Measurements from ENCODE around the gene ADSS2. TPM values are rescaled to one million over a fixed set of nuclear protein-coding genes. Genes with fewer than 3 reads are reported as not detected.

The ADSS2 gene
- total RNA-seq, 1 donor from 2014 or later: 74.5 TPM

DNA sequence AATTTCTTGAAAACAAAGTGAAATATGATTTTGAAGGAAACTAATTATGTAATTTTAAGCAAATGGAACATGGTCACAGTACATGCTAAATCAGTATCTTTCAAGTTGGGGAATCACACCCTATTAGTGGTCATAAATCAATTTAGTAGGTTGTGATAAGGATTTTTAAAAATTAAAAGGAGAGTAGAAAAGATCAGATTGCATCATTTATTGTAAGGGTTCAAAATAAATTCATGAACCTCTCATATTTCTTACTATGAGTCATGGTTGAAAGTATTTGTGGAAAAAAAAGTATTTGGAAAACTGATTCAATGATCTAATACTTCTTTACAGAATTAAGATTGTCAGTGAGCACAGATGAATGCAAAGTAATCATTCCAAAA lies 14.6 kb downstream of the ADSS2 start:
- Mint-ChIP-seq H3K4me1 (ENCODE audit: low read depth) (peaks cover 38% of the 10 kb centered on the region), H3K27me3 (ENCODE audit: insufficient read depth) (no peaks in the 10 kb centered on the region), H3K36me3 (ENCODE audit: low read depth) (peaks cover 36% of the 10 kb centered on the region), H3K9me3 (no peaks in the 10 kb centered on the region), H3K4me3 (no peak overlapping the region), H3K27ac (no peak overlapping the region)
- no peak for DNase-seq (ENCODE audit: low spot score)
- intact Hi-C loops (cut with micrococcal nuclease): loop anchor here (5.0 kb wide), 2 partner anchors 590 to 1180 kb away; partner anchors contain the start of genes CEP170 and SDCCAG8

DNA sequence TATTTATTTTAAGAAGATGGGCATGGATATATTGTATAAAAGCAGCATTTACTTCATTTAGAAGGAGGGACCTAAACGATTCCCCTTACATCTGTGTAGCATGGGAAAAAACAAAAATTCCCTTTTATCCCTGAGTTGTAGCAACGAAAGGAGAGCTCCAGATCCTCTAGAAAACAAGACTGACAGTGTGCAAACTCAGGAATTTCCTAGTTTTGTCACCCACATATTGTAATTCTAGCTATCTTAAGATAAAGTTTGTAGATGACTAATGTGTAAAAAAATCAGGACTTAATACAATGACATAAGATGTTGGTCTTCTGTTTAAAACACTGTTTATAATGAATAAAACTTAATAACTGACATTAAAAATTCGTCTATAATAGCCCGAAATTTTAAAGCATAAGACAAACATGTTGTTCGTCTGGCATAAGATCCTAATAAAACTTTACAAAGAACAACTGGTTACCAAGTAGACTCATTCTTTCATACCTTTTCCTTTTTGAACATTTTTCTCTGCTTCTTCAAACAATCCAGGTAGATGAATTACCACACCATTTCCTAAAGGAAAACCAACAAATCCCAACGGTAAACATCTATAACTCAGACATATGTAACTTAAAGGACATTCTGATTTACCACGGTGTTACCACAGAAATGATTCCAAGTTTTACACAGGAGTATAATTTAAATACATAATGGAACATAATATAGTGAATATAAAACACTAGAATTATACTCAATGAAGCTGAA lies 15.2 kb downstream of the ADSS2 start:
- no peaks in the 10 kb centered on the region for H3K27me3 Mint-ChIP-seq (ENCODE audit: insufficient read depth)
- peaks cover 39% of the 10 kb centered on the region for H3K36me3 Mint-ChIP-seq (ENCODE audit: low read depth)
- intact Hi-C loops (cut with micrococcal nuclease): loop anchor here (1.0 to 5.0 kb wide), 3 partner anchors 113 to 1179 kb away; partner anchors contain the start of genes CEP170 and SDCCAG8
- DNase-seq (ENCODE audit: low spot score): no peak
- peak overlapping the region; percentile 97 for H3K27ac Mint-ChIP-seq
- no peak overlapping the region for H3K4me3 Mint-ChIP-seq
- no peaks in the 10 kb centered on the region for H3K9me3 Mint-ChIP-seq
- peaks cover 38% of the 10 kb centered on the region for H3K4me1 Mint-ChIP-seq (ENCODE audit: low read depth)

DNA sequence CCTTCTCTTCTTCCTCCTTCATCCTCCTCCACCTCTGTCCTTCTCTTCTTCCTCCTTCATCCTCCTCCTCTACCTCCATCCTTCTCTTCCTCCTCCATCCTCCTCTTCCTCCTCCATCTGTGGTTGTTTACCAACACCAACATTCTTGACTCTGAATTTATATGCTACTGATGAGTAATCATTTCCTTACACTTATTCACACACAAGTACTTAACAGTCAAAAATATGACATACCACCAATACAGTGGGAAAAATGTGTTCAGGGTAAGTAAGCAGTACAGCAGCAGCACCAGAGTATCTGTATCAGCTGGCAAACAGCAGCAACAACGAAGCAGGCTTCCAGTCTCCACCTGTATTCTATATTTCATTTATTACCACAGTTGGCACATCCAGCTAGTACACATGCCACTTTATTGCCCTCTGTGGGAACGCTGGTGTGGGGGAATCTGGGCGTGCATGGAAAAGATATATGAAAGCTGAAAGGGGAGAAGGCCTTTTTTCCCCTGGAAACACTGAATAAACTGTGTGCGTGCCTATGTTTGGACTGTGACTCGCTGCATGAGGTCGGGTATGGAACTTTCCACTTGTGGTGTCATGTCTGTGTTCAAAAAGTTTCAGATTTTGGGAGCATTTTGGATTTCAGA lies 16.0 kb downstream of the ADSS2 start:
- DNase-seq (ENCODE audit: low spot score): no peak
- peaks cover 40% of the 10 kb centered on the region for H3K36me3 Mint-ChIP-seq (ENCODE audit: low read depth)
- peak overlapping the region; percentile 76 for H3K4me3 Mint-ChIP-seq

DNA sequence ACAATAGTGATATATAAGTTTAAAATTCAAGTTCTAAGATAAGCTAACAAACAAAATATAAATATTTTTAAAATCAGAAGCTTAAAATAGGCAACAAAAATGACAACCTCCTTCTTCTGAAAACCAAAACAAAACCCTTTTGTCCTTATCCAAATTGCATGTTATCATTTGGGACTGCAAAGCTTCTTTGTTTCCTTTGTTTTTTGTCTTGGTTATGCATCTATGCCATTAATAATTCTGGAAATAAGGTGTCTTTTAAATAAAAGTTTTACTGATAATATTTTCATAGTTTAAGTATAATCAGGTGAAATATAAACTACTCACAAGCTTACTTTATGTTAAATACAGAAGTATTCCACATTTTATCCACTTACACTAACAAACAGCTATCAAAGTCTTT lies 20.5 kb downstream of the ADSS2 start:
- H3K27ac Mint-ChIP-seq: no peak overlapping the region
- intact Hi-C loops (cut with micrococcal nuclease): no loop called here
- no peak overlapping the region for H3K4me3 Mint-ChIP-seq
- H3K27me3 Mint-ChIP-seq (ENCODE audit: insufficient read depth): no peaks in the 10 kb centered on the region
- peaks cover 29% of the 10 kb centered on the region for H3K36me3 Mint-ChIP-seq (ENCODE audit: low read depth)
- H3K4me1 Mint-ChIP-seq (ENCODE audit: low read depth): peaks cover 27% of the 10 kb centered on the region
- DNase-seq (ENCODE audit: low spot score): no peak
- no peaks in the 10 kb centered on the region for H3K9me3 Mint-ChIP-seq

More for the DNA sequence above, 16.0 kb downstream of the ADSS2 start:
- Mint-ChIP-seq H3K27me3 (ENCODE audit: insufficient read depth) (no peaks in the 10 kb centered on the region), H3K4me1 (ENCODE audit: low read depth) (peaks cover 38% of the 10 kb centered on the region), H3K27ac (peak overlapping the region; percentile 97), H3K9me3 (no peaks in the 10 kb centered on the region)
- intact Hi-C loops (cut with micrococcal nuclease): loop anchor here (1.0 to 5.0 kb wide), 5 partner anchors 15 to 1178 kb away; partner anchors contain the start of genes CEP170 and SDCCAG8

DNA sequence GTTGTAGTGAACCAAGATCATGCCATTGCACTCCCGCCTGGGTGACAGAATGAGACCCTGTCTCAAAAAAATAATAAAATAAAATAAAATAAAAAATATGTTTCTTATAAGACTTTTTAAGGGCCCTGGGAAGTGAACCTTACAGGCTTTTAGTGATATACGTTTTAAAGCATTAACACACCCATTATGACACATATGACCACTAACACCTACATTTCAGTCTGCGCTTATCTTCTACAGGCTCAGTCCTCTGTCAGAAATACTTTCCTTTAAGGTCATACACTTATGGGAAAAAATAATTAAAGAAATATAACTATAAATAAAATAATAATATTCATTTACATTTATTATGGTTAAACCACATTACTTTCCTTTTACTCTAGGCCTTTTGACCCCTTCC lies 21.9 kb downstream of the ADSS2 start:
- intact Hi-C loops (cut with micrococcal nuclease): no loop called here
- no peak for DNase-seq (ENCODE audit: low spot score)
- Mint-ChIP-seq H3K9me3 (no peaks in the 10 kb centered on the region), H3K4me1 (ENCODE audit: low read depth) (peaks cover 19% of the 10 kb centered on the region), H3K27ac (no peak overlapping the region), H3K4me3 (no peak overlapping the region), H3K27me3 (ENCODE audit: insufficient read depth) (no peaks in the 10 kb centered on the region), H3K36me3 (ENCODE audit: low read depth) (peaks cover 29% of the 10 kb centered on the region)

DNA sequence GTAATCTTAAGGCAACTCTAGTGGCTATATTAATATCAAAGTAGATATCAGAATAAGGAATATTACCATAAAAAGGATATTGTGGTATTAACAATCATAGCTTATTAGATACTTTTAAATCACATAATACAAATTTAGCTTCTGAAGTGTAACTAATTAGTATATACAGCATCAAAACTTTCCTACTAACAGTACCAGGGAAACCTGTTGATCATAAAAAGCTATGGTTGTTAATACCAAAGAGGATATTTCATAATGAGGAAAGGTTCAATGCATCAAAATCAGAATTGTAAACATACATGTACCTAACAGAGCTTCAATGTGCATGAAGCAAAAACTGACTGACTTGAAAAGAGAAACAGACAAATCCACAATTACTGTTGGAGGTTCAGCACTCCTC lies 24.1 kb downstream of the ADSS2 start:
- intact Hi-C loops (cut with micrococcal nuclease): no loop called here
- peaks cover 22% of the 10 kb centered on the region for H3K4me1 Mint-ChIP-seq (ENCODE audit: low read depth)
- H3K4me3 Mint-ChIP-seq: no peak overlapping the region
- H3K27me3 Mint-ChIP-seq (ENCODE audit: insufficient read depth): no peaks in the 10 kb centered on the region
- peaks cover 40% of the 10 kb centered on the region for H3K36me3 Mint-ChIP-seq (ENCODE audit: low read depth)
- H3K27ac Mint-ChIP-seq: no peak overlapping the region
- DNase-seq (ENCODE audit: low spot score): no peak
- H3K9me3 Mint-ChIP-seq: no peaks in the 10 kb centered on the region

DNA sequence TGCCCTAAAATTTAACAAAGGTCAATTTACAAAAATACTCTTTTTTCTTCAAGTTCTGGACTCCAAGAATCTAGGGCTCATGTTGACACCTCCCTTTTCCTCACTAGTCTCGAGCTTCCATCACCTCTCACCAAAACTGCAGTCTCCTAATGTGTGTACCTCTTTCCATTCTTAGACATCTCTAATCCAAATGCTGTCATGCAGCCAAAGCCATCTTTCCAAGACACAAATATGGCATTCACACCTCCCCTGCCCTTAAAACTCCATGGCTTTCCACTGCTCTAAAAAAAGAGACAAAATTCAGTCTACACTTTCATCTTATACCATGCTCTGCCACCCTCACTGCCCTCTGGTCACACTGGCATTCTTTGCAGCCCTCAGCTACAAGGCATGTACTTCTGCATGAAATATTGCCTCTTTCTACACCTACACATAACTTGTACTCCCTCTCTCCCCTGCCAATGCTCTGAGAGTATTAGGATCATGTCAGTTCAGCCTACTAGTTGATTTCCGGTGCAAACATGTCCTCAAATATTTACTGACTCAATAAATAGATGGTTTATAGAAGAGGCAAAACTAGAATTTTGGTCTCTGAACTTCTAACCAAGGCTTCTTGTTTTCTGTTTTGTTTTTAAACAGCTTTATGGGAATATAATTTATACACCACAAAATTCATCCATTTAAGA lies 26.9 kb downstream of the ADSS2 start:
- H3K9me3 Mint-ChIP-seq: no peaks in the 10 kb centered on the region
- H3K4me3 Mint-ChIP-seq: no peak overlapping the region
- no peak for DNase-seq (ENCODE audit: low spot score)
- H3K4me1 Mint-ChIP-seq (ENCODE audit: low read depth): peaks cover 29% of the 10 kb centered on the region
- intact Hi-C loops (cut with micrococcal nuclease): no loop called here
- H3K36me3 Mint-ChIP-seq (ENCODE audit: low read depth): peaks cover 49% of the 10 kb centered on the region
- no peaks in the 10 kb centered on the region for H3K27me3 Mint-ChIP-seq (ENCODE audit: insufficient read depth)
- H3K27ac Mint-ChIP-seq: no peak overlapping the region

DNA sequence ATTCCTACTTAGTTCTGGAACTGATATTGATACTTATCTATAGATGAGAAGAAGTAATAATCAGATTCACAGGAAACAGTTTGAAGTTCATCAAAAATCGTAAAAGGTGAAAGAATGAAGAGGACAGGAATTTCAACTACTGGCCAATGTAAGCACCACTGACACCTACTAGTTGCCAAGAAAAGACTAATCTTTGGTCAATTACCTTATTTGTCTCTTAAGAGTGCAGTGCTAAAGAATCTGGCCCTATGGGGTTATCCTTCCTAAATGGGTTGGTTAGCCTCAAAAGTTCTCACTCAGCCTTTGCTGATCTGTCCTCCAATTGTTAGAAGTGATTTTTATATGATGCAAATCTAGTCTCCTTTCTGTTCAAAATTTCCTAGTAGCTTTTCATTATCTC lies 29.5 kb downstream of the ADSS2 start:
- DNase-seq (ENCODE audit: low spot score): no peak
- H3K4me1 Mint-ChIP-seq (ENCODE audit: low read depth): peaks cover 25% of the 10 kb centered on the region
- peak overlapping the region; percentile 27 for H3K27ac Mint-ChIP-seq
- intact Hi-C loops (cut with micrococcal nuclease): loop anchor here (2.0 kb wide), 1 partner anchor 13 kb away; no protein-coding TSS in a partner anchor
- no peaks in the 10 kb centered on the region for H3K27me3 Mint-ChIP-seq (ENCODE audit: insufficient read depth)
- no peaks in the 10 kb centered on the region for H3K9me3 Mint-ChIP-seq
- peaks cover 62% of the 10 kb centered on the region for H3K36me3 Mint-ChIP-seq (ENCODE audit: low read depth)
- no peak overlapping the region for H3K4me3 Mint-ChIP-seq

DNA sequence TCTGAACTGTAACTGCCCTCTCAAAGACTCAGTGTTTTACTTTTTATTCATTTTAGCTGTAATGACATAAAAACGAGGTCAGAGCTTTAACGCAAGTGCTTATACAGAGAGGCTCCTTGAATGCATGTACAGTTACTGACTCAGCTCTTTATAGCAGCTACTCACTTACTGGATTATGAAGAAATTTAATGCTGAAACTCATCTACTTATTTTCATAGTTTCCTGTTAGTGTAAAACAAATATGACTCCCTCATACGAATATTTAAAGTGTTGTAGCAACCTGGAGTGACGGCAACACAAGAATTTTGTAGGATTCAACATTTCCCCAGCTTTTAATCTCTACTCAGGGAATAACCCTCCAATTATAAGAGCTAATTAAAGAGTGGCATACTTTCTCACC lies 32.7 kb downstream of the ADSS2 start:
- H3K27me3 Mint-ChIP-seq (ENCODE audit: insufficient read depth): no peaks in the 10 kb centered on the region
- no peak overlapping the region for H3K4me3 Mint-ChIP-seq
- H3K9me3 Mint-ChIP-seq: no peaks in the 10 kb centered on the region
- H3K4me1 Mint-ChIP-seq (ENCODE audit: low read depth): peaks cover 23% of the 10 kb centered on the region
- no peak for DNase-seq (ENCODE audit: low spot score)
- peaks cover 69% of the 10 kb centered on the region for H3K36me3 Mint-ChIP-seq (ENCODE audit: low read depth)
- no peak overlapping the region for H3K27ac Mint-ChIP-seq
- intact Hi-C loops (cut with micrococcal nuclease): no loop called here

DNA sequence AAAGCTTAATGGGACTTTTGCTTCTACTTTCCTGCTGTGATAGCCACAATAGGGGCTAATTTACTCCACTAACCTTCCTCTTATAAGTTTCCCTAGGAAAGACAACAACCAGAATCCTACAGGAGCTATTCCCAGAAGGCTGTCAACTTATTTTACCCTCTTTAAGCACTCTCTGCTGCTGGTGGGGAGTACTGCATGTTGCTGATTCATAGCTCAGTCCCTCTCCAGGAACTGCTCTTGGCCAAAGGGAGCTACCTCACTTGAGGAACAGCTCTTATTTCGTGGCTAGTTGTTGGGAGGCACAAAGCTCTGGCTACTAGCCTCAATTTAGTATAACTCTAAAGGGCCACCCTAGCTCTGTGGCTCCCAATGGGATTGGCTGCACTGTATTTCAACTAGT lies 37.2 kb downstream of the ADSS2 start:
- DNase-seq (ENCODE audit: low spot score): no peak
- no peaks in the 10 kb centered on the region for H3K27me3 Mint-ChIP-seq (ENCODE audit: insufficient read depth)
- H3K9me3 Mint-ChIP-seq: no peaks in the 10 kb centered on the region
- intact Hi-C loops (cut with micrococcal nuclease): loop anchor here (5.0 kb wide), 1 partner anchor 62 kb away; a partner anchor contains a TSS
- peak overlapping the region; percentile 65 for H3K27ac Mint-ChIP-seq
- H3K36me3 Mint-ChIP-seq (ENCODE audit: low read depth): peaks cover 70% of the 10 kb centered on the region
- H3K4me3 Mint-ChIP-seq: no peak overlapping the region
- H3K4me1 Mint-ChIP-seq (ENCODE audit: low read depth): peaks cover 31% of the 10 kb centered on the region

DNA sequence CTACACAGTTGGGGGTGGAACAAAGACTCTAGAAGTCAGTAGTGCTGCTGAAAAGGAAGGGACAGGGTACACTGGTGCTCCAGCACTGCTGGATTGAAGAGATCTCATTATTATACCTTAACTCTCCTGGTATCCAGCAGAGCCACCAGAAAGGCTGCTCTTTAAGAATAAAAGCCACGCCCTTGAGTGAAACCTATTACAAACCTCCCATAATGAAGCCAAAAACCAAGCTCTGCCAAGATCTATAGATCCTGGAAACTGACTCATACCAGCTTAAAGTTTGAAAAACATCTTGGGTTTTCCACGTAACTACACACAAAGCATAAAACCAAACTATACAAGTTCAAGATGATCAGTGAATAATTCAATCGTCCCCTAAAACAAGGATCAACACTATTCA lies 38.0 kb downstream of the ADSS2 start:
- Mint-ChIP-seq H3K4me3 (peak overlapping the region; percentile 43), H3K9me3 (no peaks in the 10 kb centered on the region), H3K27ac (peak overlapping the region; percentile 55), H3K4me1 (ENCODE audit: low read depth) (peaks cover 31% of the 10 kb centered on the region), H3K27me3 (ENCODE audit: insufficient read depth) (no peaks in the 10 kb centered on the region), H3K36me3 (ENCODE audit: low read depth) (peaks cover 65% of the 10 kb centered on the region)
- intact Hi-C loops (cut with micrococcal nuclease): loop anchor here (5.0 kb wide), 1 partner anchor 61 kb away; a partner anchor contains a TSS
- DNase-seq (ENCODE audit: low spot score): no peak

DNA sequence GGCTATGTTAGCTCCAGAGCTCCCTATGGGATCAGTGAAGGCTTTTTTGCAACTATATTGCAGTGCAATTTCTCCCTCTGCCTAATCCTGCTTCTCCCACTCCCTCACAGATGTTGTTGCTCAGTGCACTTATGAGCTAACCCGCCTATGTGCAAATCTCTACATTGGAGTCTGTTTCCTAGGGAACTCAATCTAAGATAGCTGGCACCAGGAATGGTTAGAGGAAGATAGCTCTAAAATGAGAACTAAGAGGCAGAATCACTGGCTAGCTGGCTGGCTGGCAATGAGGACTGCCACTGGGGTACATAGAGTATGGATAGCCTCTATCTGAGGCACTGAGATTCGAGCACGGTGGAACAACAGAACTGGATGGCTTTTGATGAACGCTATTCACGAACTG lies 39.5 kb downstream of the ADSS2 start:
- Mint-ChIP-seq H3K9me3 (no peaks in the 10 kb centered on the region), H3K4me1 (ENCODE audit: low read depth) (peaks cover 31% of the 10 kb centered on the region), H3K27ac (no peak overlapping the region), H3K27me3 (ENCODE audit: insufficient read depth) (no peaks in the 10 kb centered on the region), H3K4me3 (no peak overlapping the region), H3K36me3 (ENCODE audit: low read depth) (peaks cover 60% of the 10 kb centered on the region)
- intact Hi-C loops (cut with micrococcal nuclease): loop anchor here (5.0 kb wide), 1 partner anchor 60 kb away; a partner anchor contains a TSS
- no peak for DNase-seq (ENCODE audit: low spot score)

DNA sequence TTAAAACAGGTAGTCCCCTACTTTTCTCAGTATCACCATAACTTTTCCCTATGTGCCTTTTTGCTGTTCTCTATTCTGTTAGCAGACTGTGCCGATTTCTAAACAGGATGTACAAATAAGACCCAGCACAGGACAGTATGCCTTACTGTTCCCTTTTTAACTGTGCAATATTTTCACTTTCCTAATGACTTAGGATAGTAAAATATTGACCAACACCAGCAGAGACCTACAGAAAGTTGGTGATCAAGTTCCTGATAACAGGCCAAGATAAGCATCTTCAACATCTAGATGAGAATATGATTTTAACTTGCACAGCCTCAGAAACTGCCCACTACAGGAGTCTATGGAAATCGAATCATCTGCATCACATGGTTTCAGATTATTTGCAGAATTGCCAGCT lies 42.0 kb downstream of the ADSS2 start:
- H3K36me3 Mint-ChIP-seq (ENCODE audit: low read depth): peaks cover 55% of the 10 kb centered on the region
- peaks cover 24% of the 10 kb centered on the region for H3K4me1 Mint-ChIP-seq (ENCODE audit: low read depth)
- H3K4me3 Mint-ChIP-seq: no peak overlapping the region
- DNase-seq (ENCODE audit: low spot score): no peak
- no peaks in the 10 kb centered on the region for H3K9me3 Mint-ChIP-seq
- intact Hi-C loops (cut with micrococcal nuclease): loop anchor here (2.0 to 5.0 kb wide), 2 partner anchors 13 to 57 kb away; a partner anchor contains a TSS
- H3K27ac Mint-ChIP-seq: no peak overlapping the region
- no peaks in the 10 kb centered on the region for H3K27me3 Mint-ChIP-seq (ENCODE audit: insufficient read depth)
